ENCODE results near the gene FKBP15. TPM values are rescaled to one million over a fixed set of nuclear protein-coding genes. Genes with fewer than 3 reads are reported as not detected.

FKBP15 gene
- total and polyA plus RNA-seq, 2 of the 8 experiments (the other 6 are each of a cell fraction or from before 2014, with no cell fraction given) = 9.9 to 13.8 TPM

DNA sequence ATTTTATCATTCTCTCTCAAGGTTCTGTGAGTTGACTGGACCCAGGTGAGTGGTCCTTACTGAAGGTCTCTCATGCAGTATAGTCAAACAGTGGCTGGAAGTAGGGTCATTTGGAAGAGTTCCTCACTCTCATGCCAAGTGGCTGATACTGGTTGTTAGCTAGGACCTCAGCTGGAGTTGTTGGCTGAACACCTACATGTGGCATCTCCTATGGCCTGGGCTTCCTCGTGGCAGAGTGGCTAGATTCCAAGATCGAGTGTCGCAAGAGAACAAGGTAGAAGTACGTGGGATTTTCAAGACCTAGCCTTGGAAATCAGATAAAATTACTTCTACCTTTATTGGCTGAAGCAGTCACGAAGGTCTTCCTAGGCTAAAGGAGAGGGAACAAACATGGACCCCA is 62.6 kb downstream of the FKBP15 start:
- H3K18ac ChIP-seq (ENCODE audit: extremely low read depth, low read length) = no peak overlapping the region
- H4K91ac ChIP-seq (replicated peaks; ENCODE audit: insufficient read length, low read length) = no peak overlapping the region
- peaks cover 0 to 11% (median 7%) of the 10 kb centered on the region in 4 experiments; a peak in 5 of 7 replicates for H3K4me1 ChIP-seq (replicated peaks in 1 of 4; ENCODE audit: control insufficient read depth in 3 of 4, insufficient read depth in 4 of 4, low read length in 3 of 4)
- H3K4me3 ChIP-seq (ENCODE audit: extremely low read depth in 1 of 4, insufficient read depth in 2 of 4, low read depth in 3 of 4, low read length in 4 of 4) = no peak overlapping the region
- WGBS, 2 experiments (ENCODE audit: extremely low coverage in 1 of 2, insufficient coverage in 1 of 2, insufficient read length in 1 of 2, insufficient replicate concordance in 2 of 2, low coverage in 1 of 2, low lambda C conversion rate in 2 of 2, missing lambda C conversion rate in 1 of 2) = 87% methylated on average over 5 of the region's 5 CpGs; no CpG with 5 or more reads in 1 of the 2 experiments
- no peak overlapping the region for H3K23ac ChIP-seq (ENCODE audit: insufficient read length)
- no peaks in the 10 kb centered on the region for H3K79me2 ChIP-seq (ENCODE audit: control insufficient read depth in 1 of 2, insufficient read depth in 2 of 2, low read length in 2 of 2)
- H2BK12ac ChIP-seq (ENCODE audit: low read depth, low read length) = no peak overlapping the region
- no peak overlapping the region for H3K56ac ChIP-seq (replicated peaks; ENCODE audit: insufficient read length, low read depth, low read length)
- H3K14ac ChIP-seq (ENCODE audit: insufficient read length) = no peak overlapping the region
- no peak overlapping the region for H2BK120ac ChIP-seq (replicated peaks; ENCODE audit: low read depth, low read length)
- POLR2A ChIA-PET (ENCODE audit: partially characterized antibody) = interaction anchor here (0.7 kb wide), 1 partner anchor 1951 kb away, joined by 3 read pairs; no protein-coding TSS in a partner anchor
- DNase-seq (ENCODE audit: low read depth in 1 of 2, low spot score in 2 of 2) = no peak
- no peak overlapping the region for H2AFZ ChIP-seq (ENCODE audit: low read length)
- no peak overlapping the region for H3K27ac ChIP-seq (ENCODE audit: low read depth, low read length)
- no peak overlapping the region for H2BK5ac ChIP-seq (ENCODE audit: low read depth, low read length)
- no peaks in the 10 kb centered on the region for H3K27me3 ChIP-seq (replicated peaks in 1 of 4; ENCODE audit: control insufficient read depth in 3 of 4, extremely low read depth in 1 of 4, insufficient read depth in 3 of 4, low read length in 3 of 4)
- no peaks in the 10 kb centered on the region for H3K23me2 ChIP-seq (ENCODE audit: low read depth, low read length)
- FAIRE-seq = peak; percentile 24
- H4K8ac ChIP-seq (ENCODE audit: extremely low read depth, insufficient read depth, low read length) = no peak overlapping the region
- H2BK20ac ChIP-seq (ENCODE audit: low read length) = no peak overlapping the region
- no peaks in the 10 kb centered on the region for H4K20me1 ChIP-seq (replicated peaks in 1 of 2; ENCODE audit: control insufficient read depth in 1 of 2, insufficient read depth in 2 of 2, low read length in 2 of 2)
- H2BK15ac ChIP-seq (ENCODE audit: low read length) = 0 out of 2 replicates have a peak overlapping the region, but pooled peaks have one; percentile 26
- H3K4ac ChIP-seq (replicated peaks; ENCODE audit: insufficient read length, low read depth, low read length) = no peak overlapping the region
- CTCF ChIA-PET (ENCODE audit: partially characterized antibody) = no interaction called here
- H2AK5ac ChIP-seq (ENCODE audit: low read depth, low read length) = no peak overlapping the region
- no peak overlapping the region for H3K9ac ChIP-seq (replicated peaks in 1 of 4; ENCODE audit: extremely low read depth in 1 of 4, low read depth in 3 of 4, low read length in 3 of 4)
- H3K9me3 ChIP-seq (ENCODE audit: insufficient read depth in 2 of 2, low read depth in 1 of 2, low read length in 1 of 2) = no peaks in the 10 kb centered on the region
- no peak overlapping the region for H4K5ac ChIP-seq (ENCODE audit: insufficient read length, low read depth, low read length)
- H3K36me3 ChIP-seq (ENCODE audit: control insufficient read depth in 2 of 4, insufficient read depth in 4 of 4, low read length in 3 of 4) = no peaks in the 10 kb centered on the region
- H3K4me2 ChIP-seq (ENCODE audit: insufficient read depth in 1 of 2, low read depth in 2 of 2, low read length in 2 of 2) = no peak overlapping the region
- H3K79me1 ChIP-seq (ENCODE audit: low read depth, low read length) = no peaks in the 10 kb centered on the region
- TF ChIP-seq GTF2F1 (IDR thresholded peaks at IDR 0.05; ENCODE audit: borderline replicate concordance, low read depth, low read length) (no peak), SP2 (IDR thresholded peaks at IDR 0.05; ENCODE audit: low read length) (no peak), JUND (IDR thresholded peaks at IDR 0.05; ENCODE audit: low read length) (no peak), POLR2A (IDR thresholded peaks at IDR 0.05; ENCODE audit: control extremely low read depth in 1 of 2, low read depth in 2 of 2, low read length in 2 of 2) (no peak), TCF12 (IDR thresholded peaks at IDR 0.05; ENCODE audit: low read depth, low read length) (no peak), SP4 (IDR thresholded peaks at IDR 0.05; ENCODE audit: low read length) (no peak), BCL11A (IDR thresholded peaks at IDR 0.05; ENCODE audit: low read depth in 2 of 2, low read length in 2 of 2) (no peak), BACH1 (IDR thresholded peaks at IDR 0.05; ENCODE audit: low read length) (no peak), EP300 (IDR thresholded peaks at IDR 0.05; ENCODE audit: borderline replicate concordance in 1 of 2, low read depth in 2 of 2, low read length in 2 of 2) (no peak), CBX5 (IDR thresholded peaks at IDR 0.05; ENCODE audit: low read depth, low read length) (no peak), SAP30 (IDR thresholded peaks at IDR 0.05; ENCODE audit: insufficient read depth, insufficient replicate concordance, low read length) (no peak), FOSL1 (IDR thresholded peaks at IDR 0.05; ENCODE audit: insufficient read depth, low read depth, low read length) (no peak), SRF (IDR thresholded peaks at IDR 0.05; ENCODE audit: low read depth, low read length) (no peak)
- TF ChIP-seq, protein P1, sequence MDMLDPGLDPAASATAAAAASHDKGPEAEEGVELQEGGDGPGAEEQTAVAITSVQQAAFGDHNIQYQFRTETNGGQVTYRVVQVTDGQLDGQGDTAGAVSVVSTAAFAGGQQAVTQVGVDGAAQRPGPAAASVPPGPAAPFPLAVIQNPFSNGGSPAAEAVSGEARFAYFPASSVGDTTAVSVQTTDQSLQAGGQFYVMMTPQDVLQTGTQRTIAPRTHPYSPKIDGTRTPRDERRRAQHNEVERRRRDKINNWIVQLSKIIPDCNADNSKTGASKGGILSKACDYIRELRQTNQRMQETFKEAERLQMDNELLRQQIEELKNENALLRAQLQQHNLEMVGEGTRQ (IDR thresholded peaks at IDR 0.05; ENCODE audit: low read length) = no peak

All from H1 (cell line).